Left lung (tissue), 10 donors: ENCODE results near the gene NR3C2. TPM values are rescaled to one million over a fixed set of nuclear protein-coding genes. Genes with fewer than 3 reads are reported as not detected.

Source experiments
- ATAC-seq: fragments of 200-7000 bp; cut with Tn5 transposase; one replicate; pipeline ENCODE4 v1.9.1; 2020; ENCODE audit warnings: moderate library complexity
- DNase-seq, 4 donors: peaks; one replicate each; pipeline ENCODE4 v3.0.0-alpha.2; 2013 to 2020
- H3K27ac ChIP-seq, 2 donors: fragments of 200-600 bp; sonication (generic) in 1 of 2; one replicate each; pipeline versions ENCODE4 v1.5.0 to v1.8.0; 2020 to 2021
- H3K27me3 ChIP-seq, 2 donors: fragments of 200-600 bp; sonication (generic) in 1 of 2; one replicate each; pipeline versions ENCODE4 v1.5.0 to v1.8.0; 2020 to 2021
- H3K36me3 ChIP-seq, 2 donors: fragments of 200-600 bp; sonication (generic) in 1 of 2; one replicate each; pipeline versions ENCODE4 v1.5.0 to v1.8.0; 2020 to 2021
- H3K4me1 ChIP-seq, 2 donors: fragments of 200-600 bp; one replicate each; pipeline ENCODE4 v1.8.0; 2021
- H3K4me3 ChIP-seq, 2 donors: fragments of 200-600 bp; sonication (generic) in 1 of 2; one replicate each; pipeline versions ENCODE4 v1.5.0 to v1.8.0; 2020 to 2021; ENCODE audit warnings: mild to moderate bottlenecking in 1 of 2
- H3K9me3 ChIP-seq, 2 donors: fragments of 200-600 bp; sonication (generic) in 1 of 2; one replicate each; pipeline versions ENCODE4 v1.5.0 to v1.8.0; 2020 to 2021
- CTCF ChIP-seq, 2 donors: fragments of 200-600 bp; sonication (generic) in 1 of 2; IDR thresholded peaks; one replicate each; pipeline versions ENCODE4 v1.5.0 to v1.8.0; 2021; ENCODE audit warnings: antibody characterized with exemption in 2 of 2
- intact Hi-C, 2 donors: fragments of 100-400 bp; cut with DNase I; formaldehyde crosslinking; loops; one replicate each; pipeline versions ENCODE4 v1.11.2 to v1.14.2; 2022
- polyA plus RNA-seq, 6 donors: library from polyadenylated mRNA; unstranded; fragments of 120-200 nt; gene quantifications; one replicate each; pipeline ENCODE4 v1.2.1, GENCODE V29; 2013; ENCODE audit not compliant: insufficient read length in 6 of 6
- total RNA-seq, 2 donors: library from RNA; stranded (reverse); fragmentation: NEBNext Ultra II Directional; extraction: Animal tissue kit (Norgen Biotek cat#: 25700); gene quantifications; one replicate each; pipeline ENCODE4 v1.2.1, GENCODE V29; 2021
- donor health status: DM: no; HTN: yes; CAD: no.
- donor health status: DM: no; HTN: no; CAD: no.

Gene NR3C2
- total and polyA plus RNA-seq, 8 donors: 13.1 to 25.0 (median 17.0) TPM

- TF ChIP-seq CTCF (IDR thresholded peaks at IDR 0.05): no peak
- Histone ChIP-seq H3K27ac (no peak overlapping the region), H3K9me3 (no peaks in the 10 kb centered on the region), H3K36me3 (no peaks in the 10 kb centered on the region), H3K27me3 (no peaks in the 10 kb centered on the region), H3K4me1 (no peaks in the 10 kb centered on the region), H3K4me3 (no peak overlapping the region)
- DNase-seq: no peak
- intact Hi-C loops: no loop called here
- no peak for ATAC-seq
Measured at GRCh38 chr4:148367756-148368155, 74.5 kb downstream of the NR3C2 start.

GRCh38 chr4:148366251-148366650 is 76.0 kb downstream of the NR3C2 start:
- H3K27me3 ChIP-seq: no peaks in the 10 kb centered on the region
- no peaks in the 10 kb centered on the region for H3K4me1 ChIP-seq
- no peak for ATAC-seq
- intact Hi-C loops: no loop called here
- no peak for TF ChIP-seq CTCF (IDR thresholded peaks at IDR 0.05)
- no peaks in the 10 kb centered on the region for H3K36me3 ChIP-seq
- H3K4me3 ChIP-seq: no peak overlapping the region
- H3K27ac ChIP-seq: no peak overlapping the region
- DNase-seq: no peak
- no peaks in the 10 kb centered on the region for H3K9me3 ChIP-seq

- H3K27ac ChIP-seq: no peak overlapping the region
- no peaks in the 10 kb centered on the region for H3K36me3 ChIP-seq
- H3K27me3 ChIP-seq: no peaks in the 10 kb centered on the region
- ATAC-seq: no peak
- H3K4me1 ChIP-seq: no peaks in the 10 kb centered on the region
- no peak overlapping the region for H3K4me3 ChIP-seq
- TF ChIP-seq CTCF (IDR thresholded peaks at IDR 0.05): no peak
- intact Hi-C loops: no loop called here
- DNase-seq: no peak
- H3K9me3 ChIP-seq: no peaks in the 10 kb centered on the region
Measured at GRCh38 chr4:148364525-148364924, 77.7 kb downstream of the NR3C2 start.

- Histone ChIP-seq H3K4me1 (no peaks in the 10 kb centered on the region), H3K27me3 (no peaks in the 10 kb centered on the region), H3K9me3 (no peaks in the 10 kb centered on the region), H3K36me3 (no peaks in the 10 kb centered on the region), H3K27ac (no peak overlapping the region), H3K4me3 (no peak overlapping the region)
- intact Hi-C loops: no loop called here
- TF ChIP-seq CTCF (IDR thresholded peaks at IDR 0.05): no peak
- ATAC-seq (no peak), DNase-seq (no peak)
Measured at GRCh38 chr4:148359769-148360168, 82.4 kb downstream of the NR3C2 start.

GRCh38 chr4:148355442-148356123 is 86.6 kb downstream of the NR3C2 start:
- intact Hi-C loops: no loop called here
- H3K4me1 ChIP-seq: no peaks in the 10 kb centered on the region
- no peaks in the 10 kb centered on the region for H3K36me3 ChIP-seq
- H3K27ac ChIP-seq: no peak overlapping the region
- DNase-seq: no peak
- H3K9me3 ChIP-seq: no peaks in the 10 kb centered on the region
- TF ChIP-seq CTCF (IDR thresholded peaks at IDR 0.05): no peak
- no peak for ATAC-seq
- no peak overlapping the region for H3K4me3 ChIP-seq
- no peaks in the 10 kb centered on the region for H3K27me3 ChIP-seq
